ENCODE results near the gene CRTC1. TPM values are rescaled to one million over a fixed set of nuclear protein-coding genes. Genes with fewer than 3 reads are reported as not detected.

Gene CRTC1
- total and polyA plus RNA-seq, 2 experiments from 2014 or later, result 2.5 to 4.8 TPM

DNA sequence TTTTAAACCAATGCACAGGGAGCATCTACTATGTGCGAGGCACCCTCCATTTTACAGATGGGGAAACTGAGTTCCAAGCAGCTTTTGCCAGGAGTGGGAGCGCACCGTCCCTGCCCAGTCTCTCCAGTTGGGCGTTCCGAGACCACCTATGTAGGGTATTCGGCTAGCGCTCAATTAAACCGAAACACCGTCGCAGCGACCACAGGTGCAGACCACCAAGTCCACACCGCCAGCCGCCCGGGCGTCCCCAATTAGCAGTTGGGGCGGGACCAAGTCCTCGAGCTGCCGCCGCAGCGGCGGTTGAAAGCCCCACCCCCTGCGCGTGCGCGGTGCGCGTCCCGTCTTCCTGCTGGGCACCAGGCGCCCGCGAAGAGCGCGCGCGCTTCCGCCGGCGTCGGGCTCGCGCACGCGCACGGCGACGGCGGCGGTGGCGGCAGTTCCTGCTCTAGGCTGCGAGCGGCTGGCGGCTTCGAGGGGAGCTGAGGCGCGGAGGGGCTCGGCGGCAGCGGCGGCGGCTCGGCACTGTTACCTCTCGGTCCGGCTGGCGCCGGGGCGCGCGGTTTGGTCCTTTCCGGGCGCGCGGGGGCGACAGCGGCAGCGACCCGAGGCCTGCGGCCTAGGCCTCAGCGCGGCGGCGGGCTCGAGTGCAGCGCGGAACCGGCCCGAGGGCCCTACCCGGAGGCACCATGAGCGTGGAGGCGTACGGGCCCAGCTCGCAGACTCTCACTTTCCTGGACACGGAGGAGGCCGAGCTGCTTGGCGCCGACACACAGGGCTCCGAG, 148.2 kb downstream of the CRTC1 start, which contains the start of gene UPF1:
Gene UPF1, plus strand, starts transcription at position 436 of the 782 bp plus-strand sequence. Its CDS starts 251 bp downstream, at position 687.
- no peaks in the 10 kb centered on the region for H3K27me3 ChIP-seq
- peak within 1 kb of the TSS; percentile 82 for H3K4me3 ChIP-seq
- peak within 1 kb of the TSS; percentile 96 for H3K27ac ChIP-seq
- WGBS (ENCODE audit: low lambda C conversion rate, missing lambda C conversion rate), result 3% methylated on average over 89 of the region's 96 CpGs
- H3K79me2 ChIP-seq, result peaks cover 51% of the 10 kb centered on the region
- peaks cover 44% of the 10 kb centered on the region for H4K20me1 ChIP-seq (ENCODE audit: insufficient read depth, poor library complexity, severe bottlenecking)
- H3K9me3 ChIP-seq (ENCODE audit: low read depth), result no peaks in the 10 kb centered on the region
- H3K4me1 ChIP-seq (ENCODE audit: insufficient read depth), result peaks cover 15% of the 10 kb centered on the region
- peak within 1 kb of the TSS; percentile 99 for H3K4me2 ChIP-seq
- H3K36me3 ChIP-seq (replicated peaks; ENCODE audit: insufficient read depth, low read depth), result no peaks in the 10 kb centered on the region
- no peaks in the 10 kb centered on the region for H3K9me2 ChIP-seq (replicated peaks; ENCODE audit: insufficient read depth)
- DNase-seq (ENCODE audit: low spot score), result peak; percentile 98
- TF ChIP-seq, protein P1, sequence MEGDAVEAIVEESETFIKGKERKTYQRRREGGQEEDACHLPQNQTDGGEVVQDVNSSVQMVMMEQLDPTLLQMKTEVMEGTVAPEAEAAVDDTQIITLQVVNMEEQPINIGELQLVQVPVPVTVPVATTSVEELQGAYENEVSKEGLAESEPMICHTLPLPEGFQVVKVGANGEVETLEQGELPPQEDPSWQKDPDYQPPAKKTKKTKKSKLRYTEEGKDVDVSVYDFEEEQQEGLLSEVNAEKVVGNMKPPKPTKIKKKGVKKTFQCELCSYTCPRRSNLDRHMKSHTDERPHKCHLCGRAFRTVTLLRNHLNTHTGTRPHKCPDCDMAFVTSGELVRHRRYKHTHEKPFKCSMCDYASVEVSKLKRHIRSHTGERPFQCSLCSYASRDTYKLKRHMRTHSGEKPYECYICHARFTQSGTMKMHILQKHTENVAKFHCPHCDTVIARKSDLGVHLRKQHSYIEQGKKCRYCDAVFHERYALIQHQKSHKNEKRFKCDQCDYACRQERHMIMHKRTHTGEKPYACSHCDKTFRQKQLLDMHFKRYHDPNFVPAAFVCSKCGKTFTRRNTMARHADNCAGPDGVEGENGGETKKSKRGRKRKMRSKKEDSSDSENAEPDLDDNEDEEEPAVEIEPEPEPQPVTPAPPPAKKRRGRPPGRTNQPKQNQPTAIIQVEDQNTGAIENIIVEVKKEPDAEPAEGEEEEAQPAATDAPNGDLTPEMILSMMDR (IDR thresholded peaks at IDR 0.05; ENCODE audit: poor library complexity), result no peak
- TF ChIP-seq EZH2phosphoT487 (IDR thresholded peaks at IDR 0.05; ENCODE audit: low read depth, severe bottlenecking, unreplicated experiment) (no peak), EZH2 (IDR thresholded peaks at IDR 0.05; ENCODE audit: borderline replicate concordance) (no peak)
- peak within 1 kb of the TSS; percentile 100 for H2AFZ ChIP-seq

Other genes with a start within 250 kb of the CRTC1 start
- 51.5 and 54.9 TPM in 2 replicates for gene ISYNA1, start 245.5 kb upstream of the CRTC1 start, total RNA-seq
- 144 and 188 TPM in 2 replicates for gene ISYNA1, start 245.5 kb upstream of the CRTC1 start, polyA plus RNA-seq
- gene ELL, start 161.6 kb upstream of the CRTC1 start, total RNA-seq, result 3.9 and 11.0 TPM in 2 replicates
- 15.0 and 18.1 TPM in 2 replicates for gene ELL, start 161.6 kb upstream of the CRTC1 start, polyA plus RNA-seq
- gene FKBP8, start 140.1 kb upstream of the CRTC1 start, total RNA-seq, result 183 and 195 TPM in 2 replicates
- 247 and 262 TPM in 2 replicates for gene FKBP8, start 140.1 kb upstream of the CRTC1 start, polyA plus RNA-seq
- gene KXD1, start 125.8 kb upstream of the CRTC1 start, total RNA-seq, result 76.3 and 91.7 TPM in 2 replicates
- 85.7 and 89.2 TPM in 2 replicates for gene KXD1, start 125.8 kb upstream of the CRTC1 start, polyA plus RNA-seq
- 561 and 593 TPM in 2 replicates for gene UBA52, start 111.8 kb upstream of the CRTC1 start, total RNA-seq
- 470 and 498 TPM in 2 replicates for gene UBA52, start 111.8 kb upstream of the CRTC1 start, polyA plus RNA-seq
- 59.9 and 62.6 TPM in 2 replicates for gene REX1BD, start 94.9 kb upstream of the CRTC1 start, total RNA-seq
- gene REX1BD, start 94.9 kb upstream of the CRTC1 start, polyA plus RNA-seq, result 105 and 131 TPM in 2 replicates
- 8.6 and 13.9 TPM in 2 replicates for gene CRLF1, start 76.9 kb upstream of the CRTC1 start, total RNA-seq
- 28.4 and 42.2 TPM in 2 replicates for gene CRLF1, start 76.9 kb upstream of the CRTC1 start, polyA plus RNA-seq
- 0.40 and 1.5 TPM in 2 replicates for gene TMEM59L, start 70.8 kb upstream of the CRTC1 start, total RNA-seq
- gene TMEM59L, start 70.8 kb upstream of the CRTC1 start, polyA plus RNA-seq, result 4.9 and 9.1 TPM in 2 replicates
- gene KLHL26, start 46.7 kb upstream of the CRTC1 start, total RNA-seq, result 4.1 and 5.0 TPM in 2 replicates
- 3.9 and 7.6 TPM in 2 replicates for gene KLHL26, start 46.7 kb upstream of the CRTC1 start, polyA plus RNA-seq
- 2.8 and 3.0 TPM in 2 replicates for gene COMP, start 107.6 kb downstream of the CRTC1 start, total RNA-seq
- 12.5 and 16.3 TPM in 2 replicates for gene COMP, start 107.6 kb downstream of the CRTC1 start, polyA plus RNA-seq
- 24.5 and 47.2 TPM in 2 replicates for gene UPF1, start 148.3 kb downstream of the CRTC1 start, total RNA-seq
- gene UPF1, start 148.3 kb downstream of the CRTC1 start, polyA plus RNA-seq, result 22.2 and 27.0 TPM in 2 replicates
- gene CERS1, start 212.5 kb downstream of the CRTC1 start, total RNA-seq, result 3.0 and 5.3 TPM in 2 replicates
- 4.9 and 5.7 TPM in 2 replicates for gene CERS1, start 212.5 kb downstream of the CRTC1 start, polyA plus RNA-seq
- gene COPE, start 235.7 kb downstream of the CRTC1 start, total RNA-seq, result 222 and 228 TPM in 2 replicates
- 397 and 413 TPM in 2 replicates for gene COPE, start 235.7 kb downstream of the CRTC1 start, polyA plus RNA-seq
- 45.8 and 46.0 TPM in 2 replicates for gene DDX49, start 236.0 kb downstream of the CRTC1 start, total RNA-seq
- 57.8 and 61.3 TPM in 2 replicates for gene DDX49, start 236.0 kb downstream of the CRTC1 start, polyA plus RNA-seq